Small intestine (tissue), 7 donors: ENCODE data around the gene TMOD3. TPM values are rescaled to one million over a fixed set of nuclear protein-coding genes. Genes with fewer than 3 reads are reported as not detected.

Experiments used
- DNase-seq, 2 donors: peaks; one replicate each; pipeline versions ENCODE4 v3.0.0 to v3.0.0-alpha.2; 2013
- FAIRE-seq: peaks from 2 replicates; lab custom pipeline; 2012; peaks lifted over from hg19 to GRCh38; lab: Jason Lieb, UNC
- H3K27ac ChIP-seq, 3 donors: one replicate each; pipeline ENCODE4 v1.5.1; 2013; ENCODE audit warnings: low read length in 2 of 3, mild to moderate bottlenecking in 2 of 3, control low read depth in 1 of 3, inconsistent platforms in 1 of 3, low read depth in 1 of 3, moderate library complexity in 1 of 3
- H3K27me3 ChIP-seq, 3 donors: one replicate each; pipeline ENCODE4 v1.6.1; 2013; ENCODE audit warnings: low read length in 3 of 3, inconsistent platforms in 1 of 3; ENCODE audit not compliant: control insufficient read depth in 3 of 3, insufficient read depth in 3 of 3
- H3K36me3 ChIP-seq, 3 donors: one replicate each; pipeline ENCODE4 v1.6.1; 2013; ENCODE audit warnings: low read length in 3 of 3, inconsistent platforms in 1 of 3, low read depth in 1 of 3, mild to moderate bottlenecking in 1 of 3, moderate library complexity in 1 of 3; ENCODE audit not compliant: control insufficient read depth in 3 of 3, insufficient read depth in 2 of 3
- H3K4me1 ChIP-seq, 3 donors: one replicate each; pipeline ENCODE4 v1.6.1; 2013; ENCODE audit warnings: low read length in 2 of 3, inconsistent platforms in 1 of 3, low read depth in 1 of 3, mild to moderate bottlenecking in 1 of 3, moderate library complexity in 1 of 3; ENCODE audit not compliant: control insufficient read depth in 3 of 3, insufficient read depth in 2 of 3
- H3K4me3 ChIP-seq, 3 donors: one replicate each; pipeline ENCODE4 v1.5.1; 2013; ENCODE audit warnings: low read length in 3 of 3, control low read depth in 1 of 3, inconsistent platforms in 1 of 3, low read depth in 1 of 3, mild to moderate bottlenecking in 1 of 3, moderate library complexity in 1 of 3
- H3K9me3 ChIP-seq, 2 donors: one replicate each; pipeline ENCODE4 v1.6.1; 2013; ENCODE audit warnings: low read depth in 1 of 2, low read length in 1 of 2; ENCODE audit not compliant: control insufficient read depth in 2 of 2, insufficient read depth in 1 of 2
- WGBS, 3 donors: extraction: QIAGEN DNeasy Blood & Tissue Kit; methylation state at CpG; one replicate each; pipeline ENCODE4 v1.1.7; 2013; 5-methylcytosine and 5-hydroxymethylcytosine counted together
- polyA plus RNA-seq, 4 donors: library from polyadenylated mRNA; stranded (reverse) in 3 of 4; unstranded in 1 of 4; fragments of 200-250 nt in 3 of 4; fragments of 120-200 nt in 1 of 4; gene quantifications; one replicate each; pipeline versions ENCODE4 v1.2.1 to v1.2.3, GENCODE V29; 2013
- donor health status: healthy with polysubstance abuse.
- donor health status: control.
- donor health status: control.
- donor health status: Bipolar disorder and iron deficiency.
- donor health status: healthy.

The TMOD3 gene
- polyA plus RNA-seq, 4 donors, result 13.2 to 44.8 (median 17.0) TPM

DNA sequence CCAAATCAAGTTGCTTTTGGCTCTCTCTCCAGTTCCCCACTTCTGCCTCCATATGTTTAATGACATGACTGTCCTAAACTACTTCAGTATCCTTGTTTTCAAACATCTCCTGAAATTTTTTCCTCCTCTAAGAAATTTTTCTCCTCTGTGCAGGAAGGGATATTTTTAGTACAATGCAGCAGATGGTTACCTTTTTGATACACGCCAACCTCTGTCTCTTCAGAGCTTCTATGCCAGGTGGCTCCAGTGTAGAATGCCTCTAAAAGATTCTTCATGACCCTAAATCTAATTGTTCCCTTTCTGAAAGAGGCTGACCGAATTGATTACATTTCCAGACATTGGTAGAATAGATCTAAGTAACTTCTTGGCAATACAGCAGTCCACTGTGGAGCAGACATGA, 33.7 kb downstream of the TMOD3 start:
- Histone ChIP-seq H3K4me3 (no peak overlapping the region), H3K27me3 (no peaks in the 10 kb centered on the region), H3K27ac (no peak overlapping the region), H3K36me3 (peaks cover 3 to 16% (median 9%) of the 10 kb centered on the region in 3 donors), H3K9me3 (no peaks in the 10 kb centered on the region), H3K4me1 (no peaks in the 10 kb centered on the region)
- FAIRE-seq, result no peak
- no peak for DNase-seq
- WGBS, 3 donors, result 96 to 98% (median 97%) methylated on average over 2 of the region's 2 CpGs

DNA sequence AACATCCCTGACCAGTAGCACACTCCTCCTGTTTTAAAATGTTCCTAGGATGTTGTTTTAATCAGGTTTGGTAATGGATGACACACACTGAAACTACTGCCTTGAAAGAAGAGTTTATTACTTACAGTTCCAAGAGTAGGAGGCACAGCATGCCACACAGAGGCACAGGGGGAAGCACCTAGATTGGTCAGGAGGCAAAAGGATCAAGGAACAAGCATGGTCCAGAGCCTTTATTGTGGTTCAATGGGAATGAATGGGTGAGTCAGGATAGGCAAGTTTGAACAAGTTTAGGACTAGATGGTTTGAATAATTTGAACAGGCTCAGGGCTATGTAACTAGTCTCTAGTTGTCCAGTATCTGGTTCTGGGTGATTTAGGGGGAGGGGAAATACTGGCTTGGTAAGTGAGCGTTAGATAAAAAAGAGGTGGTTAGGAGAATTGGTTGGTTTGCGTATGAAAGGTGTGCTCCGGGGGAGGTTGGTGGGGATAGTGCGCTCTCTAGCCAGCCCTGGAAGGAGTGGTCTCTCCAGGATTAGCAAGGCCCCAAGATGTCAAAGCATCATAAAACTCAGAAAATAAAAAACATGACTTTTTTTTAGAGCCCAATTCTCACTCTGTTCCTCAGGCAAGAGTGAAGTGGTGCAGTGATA, 35.1 kb downstream of the TMOD3 start:
- DNase-seq, result no peak
- Histone ChIP-seq H3K27me3 (no peaks in the 10 kb centered on the region), H3K9me3 (no peaks in the 10 kb centered on the region), H3K36me3 (peaks cover 3 to 21% (median 9%) of the 10 kb centered on the region in 3 donors), H3K4me1 (peaks cover 0 to 3% (median 2%) of the 10 kb centered on the region in 3 donors), H3K4me3 (no peak overlapping the region), H3K27ac (no peak overlapping the region)
- 97 to 100% (median 98%) methylated on average over 4 of the region's 4 CpGs for WGBS, 3 donors
- no peak for FAIRE-seq

DNA sequence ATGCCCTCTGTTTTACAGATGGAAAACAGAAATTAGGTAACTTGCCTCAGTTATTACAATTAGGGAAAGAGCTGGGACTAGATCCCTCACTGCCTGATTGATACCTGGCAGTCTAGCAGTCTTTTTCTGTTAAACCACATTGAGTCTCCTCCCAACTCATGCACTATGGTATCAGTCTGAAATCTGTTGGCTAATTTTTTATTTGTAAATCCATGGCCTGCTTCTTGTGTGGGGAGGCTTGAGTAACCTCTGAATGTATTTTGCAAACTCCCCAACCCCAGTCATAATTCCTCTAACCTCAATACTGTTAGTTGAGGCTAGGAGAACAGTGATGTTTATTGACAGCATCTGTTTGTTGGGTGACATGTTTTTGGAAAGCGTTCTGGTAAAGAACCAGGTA, 35.9 kb downstream of the TMOD3 start:
- Histone ChIP-seq H3K27ac (no peak overlapping the region), H3K4me3 (no peak overlapping the region), H3K27me3 (no peaks in the 10 kb centered on the region), H3K4me1 (peaks cover 0 to 3% (median 2%) of the 10 kb centered on the region in 3 donors), H3K36me3 (peaks cover 7 to 28% (median 9%) of the 10 kb centered on the region in 3 donors), H3K9me3 (peaks cover 0 to 5% of the 10 kb centered on the region in 2 donors)
- WGBS, 3 donors, result 89 to 97% (median 93%) methylated on average over 1 of the region's 1 CpG
- no peak for DNase-seq
- FAIRE-seq, result no peak

DNA sequence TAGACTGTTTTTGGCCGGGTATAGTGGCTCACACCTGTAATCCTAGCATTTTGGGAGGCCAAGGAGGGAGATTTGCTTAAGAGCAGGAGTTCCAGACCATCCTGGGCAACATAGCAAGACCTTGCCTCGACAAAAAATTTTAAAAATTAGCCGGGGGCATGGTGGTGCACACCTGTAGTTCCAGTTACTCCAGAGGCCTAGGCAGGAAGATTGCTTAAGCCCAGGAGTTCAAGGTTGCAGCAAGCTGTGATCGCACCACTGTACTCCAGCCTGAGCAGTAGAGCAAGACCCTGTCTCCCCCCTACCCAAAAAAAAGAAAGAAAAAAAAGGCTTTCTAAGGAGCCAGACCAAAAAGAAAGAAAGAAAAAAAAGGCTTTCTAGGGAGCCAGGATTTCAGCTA, 36.7 kb downstream of the TMOD3 start:
- no peak for FAIRE-seq
- no peak for DNase-seq
- WGBS, 3 donors, result 94 to 97% (median 95%) methylated on average over 4 of the region's 4 CpGs
- Histone ChIP-seq H3K9me3 (peaks cover 0 to 6% of the 10 kb centered on the region in 2 donors), H3K4me3 (no peak overlapping the region), H3K36me3 (peaks cover 11 to 29% (median 12%) of the 10 kb centered on the region in 3 donors), H3K27me3 (no peaks in the 10 kb centered on the region), H3K27ac (no peak overlapping the region), H3K4me1 (peaks cover 0 to 3% (median 2%) of the 10 kb centered on the region in 3 donors)

DNA sequence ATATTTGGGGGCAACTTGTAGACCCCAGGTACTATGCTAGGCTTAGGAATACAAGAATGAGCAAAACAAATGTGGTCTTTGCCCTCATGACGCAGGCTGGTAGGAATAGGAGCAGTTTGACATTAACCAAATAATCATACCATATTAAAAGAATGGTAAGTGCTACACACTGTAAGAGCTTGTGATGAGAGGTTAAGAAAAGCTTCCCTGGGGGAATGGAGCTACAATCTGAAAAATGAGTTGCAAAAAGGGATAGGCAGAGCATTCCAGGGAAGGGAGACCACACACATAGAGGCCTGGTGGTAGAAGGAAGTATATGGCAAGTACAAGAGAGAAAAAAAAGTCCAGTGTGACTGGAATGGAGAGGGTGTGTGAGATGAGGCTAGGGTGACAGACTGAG, 37.3 kb downstream of the TMOD3 start:
- Histone ChIP-seq H3K27ac (no peak overlapping the region), H3K9me3 (peaks cover 0 to 6% of the 10 kb centered on the region in 2 donors), H3K4me1 (peaks cover 0 to 3% (median 2%) of the 10 kb centered on the region in 3 donors), H3K4me3 (no peak overlapping the region), H3K36me3 (peaks cover 11 to 26% (median 15%) of the 10 kb centered on the region in 3 donors), H3K27me3 (no peaks in the 10 kb centered on the region)
- 80 to 88% (median 83%) methylated on average over 1 of the region's 1 CpG for WGBS, 3 donors
- no peak for FAIRE-seq
- no peak for DNase-seq

DNA sequence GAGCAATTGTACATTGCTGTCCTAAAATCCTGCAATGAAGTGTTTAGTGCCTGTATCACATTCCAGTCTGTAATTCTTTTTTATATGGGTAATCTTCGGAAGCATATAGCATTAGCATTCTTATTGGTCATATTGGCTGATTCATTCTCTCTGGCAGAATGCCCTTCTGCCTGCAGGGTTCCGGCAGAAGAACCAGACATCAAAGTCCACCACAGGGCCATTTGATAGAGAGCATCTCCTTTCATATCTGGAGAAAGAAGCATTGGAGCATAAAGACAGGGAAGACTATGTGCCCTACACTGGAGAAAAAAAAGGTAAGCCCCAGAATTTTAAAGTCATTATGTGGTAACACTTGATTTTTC, 39.6 kb downstream of the TMOD3 start:
- Histone ChIP-seq H3K27me3 (no peaks in the 10 kb centered on the region), H3K36me3 (peaks cover 12 to 30% (median 16%) of the 10 kb centered on the region in 3 donors), H3K9me3 (peaks cover 0 to 6% of the 10 kb centered on the region in 2 donors), H3K27ac (no peak overlapping the region), H3K4me1 (peaks cover 0 to 3% (median 2%) of the 10 kb centered on the region in 3 donors), H3K4me3 (no peak overlapping the region)
- 19 to 42% (median 38%) methylated on average over 2 of the region's 2 CpGs for WGBS, 3 donors
- FAIRE-seq (no peak), DNase-seq (peak; percentile 20 to 87)

DNA sequence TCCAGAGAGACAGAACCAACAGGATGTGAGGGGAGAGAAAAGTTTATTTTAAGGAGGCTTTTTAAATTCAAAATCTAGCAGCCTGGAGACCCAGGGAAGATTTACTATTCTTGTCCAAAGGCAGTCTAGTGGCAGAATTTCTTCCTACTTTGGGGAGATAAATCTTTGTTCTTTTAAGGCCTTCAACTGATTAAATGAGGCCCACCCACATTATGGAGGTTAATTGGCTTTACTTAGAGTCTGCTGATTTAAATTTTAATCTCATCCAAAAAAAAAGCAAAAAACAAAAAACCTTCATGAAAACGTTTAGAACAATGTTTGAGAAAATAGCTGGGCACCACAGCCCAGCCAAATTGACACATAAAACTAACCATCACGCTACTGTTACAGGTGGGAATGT, 41.3 kb downstream of the TMOD3 start:
- DNase-seq, result no peak
- Histone ChIP-seq H3K9me3 (peaks cover 0 to 6% of the 10 kb centered on the region in 2 donors), H3K4me1 (peaks cover 3 to 6% (median 6%) of the 10 kb centered on the region in 3 donors), H3K4me3 (no peak overlapping the region), H3K27me3 (no peaks in the 10 kb centered on the region), H3K36me3 (peaks cover 5 to 27% (median 18%) of the 10 kb centered on the region in 3 donors), H3K27ac (no peak overlapping the region)
- WGBS, 3 donors, result 82 to 83% (median 82%) methylated on average over 2 of the region's 2 CpGs
- no peak for FAIRE-seq

DNA sequence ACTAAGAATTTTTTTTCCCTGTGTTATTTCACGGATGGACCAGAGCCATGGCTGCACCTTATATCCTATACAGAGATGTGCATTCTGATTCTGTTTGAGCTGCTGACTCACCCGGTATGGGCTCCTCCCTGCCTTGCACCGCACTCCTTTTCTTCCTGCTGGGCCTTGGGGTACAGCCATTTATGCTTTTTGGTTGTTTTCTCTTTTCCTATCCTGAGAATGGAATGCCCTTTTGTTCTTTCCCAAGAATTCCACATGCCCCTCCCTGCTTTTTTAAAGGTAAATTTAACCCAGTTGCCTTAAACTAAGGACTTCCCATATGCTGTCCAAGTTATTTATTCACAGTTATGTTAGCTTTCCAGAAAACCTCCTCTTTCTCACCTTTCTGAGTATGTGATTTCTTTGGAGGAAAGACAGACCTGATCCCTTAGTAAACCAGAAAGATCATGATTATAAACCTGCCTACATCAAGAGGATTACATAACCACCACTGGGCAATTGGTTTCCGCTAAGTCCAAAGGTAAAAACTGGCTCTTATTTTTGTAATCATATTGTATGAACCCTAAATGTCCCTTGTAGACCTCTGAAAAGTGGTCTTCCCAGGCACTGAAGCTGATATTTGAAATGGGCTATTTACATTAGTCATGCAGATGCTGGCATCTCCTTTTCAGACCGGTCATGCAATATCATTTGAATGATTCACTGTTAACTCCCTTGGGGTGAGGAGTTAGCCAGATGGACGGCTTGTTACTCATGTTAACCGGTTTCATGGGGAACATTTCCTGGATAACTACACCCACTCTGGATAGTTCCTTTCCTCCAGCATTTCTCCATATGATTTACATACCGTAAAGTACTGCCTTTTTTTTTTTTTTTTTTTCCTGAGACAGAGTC, 45.5 kb downstream of the TMOD3 start:
- peaks cover 0 to 12% (median 6%) of the 10 kb centered on the region in 3 donors for H3K4me1 ChIP-seq
- 31 to 62% (median 52%) methylated on average over 8 of the region's 8 CpGs for WGBS, 3 donors
- peaks cover 5 to 26% (median 12%) of the 10 kb centered on the region in 3 donors for H3K36me3 ChIP-seq
- no peak overlapping the region for H3K4me3 ChIP-seq
- H3K27ac ChIP-seq, result peak overlapping the region in 1 of 3 donors; percentile 54
- FAIRE-seq (no peak), DNase-seq (peak; percentile 32 to 37)
- H3K9me3 ChIP-seq, result peaks cover 0 to 4% of the 10 kb centered on the region in 2 donors
- no peaks in the 10 kb centered on the region for H3K27me3 ChIP-seq
